Esophagus muscularis mucosa (tissue), 4 donors: ENCODE results near the gene SGSH. TPM values are rescaled to one million over a fixed set of nuclear protein-coding genes. Genes with fewer than 3 reads are reported as not detected.

ENCODE experiments used
- DNase-seq: peaks from one replicate; pipeline ENCODE4 v3.0.0-alpha.2; 2017; ENCODE audit errors: extremely low spot score
- H3K27ac ChIP-seq, 4 donors: fragments of 200-600 bp; sonication (generic); replicated peaks in 1 of 4; 1 replicate in 3 of 4; 2 replicates in 1 of 4; pipeline ENCODE4 v1.5.1; 2016 to 2019; ENCODE audit warnings: mild to moderate bottlenecking in 1 of 4
- H3K27me3 ChIP-seq, 4 donors: fragments of 200-600 bp; sonication (generic); one replicate each; pipeline versions ENCODE4 v1.5.1 to v1.6.0; 2016 to 2019
- H3K36me3 ChIP-seq, 4 donors: fragments of 200-600 bp; sonication (generic); one replicate each; pipeline ENCODE4 v1.5.1; 2016 to 2019
- H3K4me1 ChIP-seq, 4 donors: fragments of 200-600 bp; sonication (generic); one replicate each; pipeline ENCODE4 v1.5.1; 2016 to 2019
- H3K4me3 ChIP-seq, 4 donors: fragments of 200-600 bp; sonication (generic); 1 replicate in 2 of 4; 2 replicates in 2 of 4; pipeline ENCODE4 v1.5.1; 2016 to 2019; ENCODE audit warnings: mild to moderate bottlenecking in 4 of 4, moderate library complexity in 1 of 4
- H3K9me3 ChIP-seq, 4 donors: fragments of 200-600 bp; sonication (generic); 1 replicate in 3 of 4; 2 replicates in 1 of 4; pipeline ENCODE4 v1.5.1; 2016 to 2019
- CTCF ChIP-seq, 3 experiments: fragments of 200-600 bp in 2 of 3; fragments of 450-650 bp in 1 of 3; sonication (generic) in 2 of 3; IDR thresholded peaks; one replicate each; pipeline ENCODE4 v1.5.1; 2017 to 2019; ENCODE audit warnings: antibody characterized with exemption in 3 of 3, mild to moderate bottlenecking in 2 of 3, moderate library complexity in 1 of 3
- EP300 ChIP-seq: sonication (generic); formaldehyde crosslinking; IDR thresholded peaks from one replicate; pipeline ENCODE4 v1.6.1; 2017; ENCODE audit warnings: antibody characterized with exemption
- POLR2A ChIP-seq: fragments of 450-650 bp; IDR thresholded peaks from one replicate; pipeline ENCODE4 v1.6.1; 2017; ENCODE audit warnings: antibody characterized with exemption, moderate library complexity, mild to moderate bottlenecking, low read depth
- POLR2AphosphoS5 ChIP-seq, 2 donors: sonication (generic); formaldehyde crosslinking; IDR thresholded peaks; one replicate each; pipeline ENCODE4 v1.6.1; 2017; ENCODE audit warnings: antibody characterized with exemption in 2 of 2
- WGBS: methylation state at CpG from one replicate; pipeline ENCODE4 v1.1.5; 2018; 5-methylcytosine and 5-hydroxymethylcytosine counted together
- intact Hi-C: fragments of 100-400 bp; cut with DNase I; formaldehyde crosslinking; loops from one replicate; pipeline ENCODE4 v1.15.1; 2023
- total RNA-seq, 4 donors: library from RNA; depleted of rRNA; stranded (reverse); fragments of >200 nt; gene quantifications; one replicate each; pipeline versions ENCODE4 v1.1.0 to v1.2.1, GENCODE V29; 2016

The SGSH gene
- total RNA-seq, 4 donors from 2014 or later = 12.9 to 24.4 (median 21.3) TPM

- Histone ChIP-seq H3K27me3 (peaks cover 0 to 9% (median 0%) of the 10 kb centered on the region in 4 donors), H3K36me3 (no peaks in the 10 kb centered on the region), H3K4me3 (no peak overlapping the region), H3K9me3 (no peaks in the 10 kb centered on the region), H3K27ac (no peak overlapping the region), H3K4me1 (no peaks in the 10 kb centered on the region)
- TF ChIP-seq CTCF (IDR thresholded peaks at IDR 0.05) (no peak), POLR2A (no peak), EP300 (no peak), POLR2AphosphoS5 (IDR thresholded peaks at IDR 0.05) (no peak)
- no peak for DNase-seq
- intact Hi-C loops = no loop called here
- 58% methylated on average over 3 of the region's 3 CpGs for WGBS
Observed at GRCh38 chr17:80160536-80160935, 59.6 kb downstream of the SGSH start.

Other genes with a start within 250 kb of the SGSH start
- gene TBC1D16, start 184.5 kb downstream of the SGSH start, total RNA-seq = 10 to 100 TPM; 30.3 to 37.4 (median 33.2) TPM
- gene CCDC40, start 183.7 kb downstream of the SGSH start, total RNA-seq = 1 to 10 TPM; 4.9 to 9.5 (median 7.8) TPM
- gene GAA, start 118.8 kb downstream of the SGSH start, total RNA-seq = 10 to 100 TPM; 65.4 to 84.4 (median 73.7) TPM
- 10 to 100 TPM; 31.0 to 61.0 (median 39.8) TPM for gene EIF4A3, start 73.2 kb downstream of the SGSH start, total RNA-seq
- under 1 TPM in 3 of 4 donors, not detected in 1; 0.23 to 0.33 (median 0.32) TPM for gene CARD14, start 50.3 kb downstream of the SGSH start, total RNA-seq
- 10 to 100 TPM; 11.3 to 13.8 (median 12.7) TPM for gene SLC26A11, start 94 bp upstream of the SGSH start, total RNA-seq
- 10 to 100 TPM; 55.8 to 85.7 (median 75.9) TPM for gene RNF213, start 40.5 kb upstream of the SGSH start, total RNA-seq
- gene ENDOV, start 194.8 kb upstream of the SGSH start, total RNA-seq = 10 to 100 TPM in 3 of 4 donors, 1 to 10 TPM in 1; 9.1 to 14.7 (median 13.0) TPM